Central memory CD4-positive, alpha-beta T cell (primary cell): ENCODE measurements around the gene GNPTG.
A peak's percentile ranks its signal among the peaks of the same experiment; 100 is the strongest.

Source experiments
- DNase-seq: peaks from one replicate; pipeline ENCODE4 v3.0.0; 2022
- total RNA-seq, 3 experiments: gene quantifications; one replicate each; lab custom pipeline; 2026; lab: John Stamatoyannopoulos, UW

The GNPTG gene
- total RNA-seq, result 22.0 to 42.0 (median 31.3) reads per million in 3 experiments

GRCh38 chr16:1351582-1352362, at the start of gene GNPTG, which contains the start of gene TSR3:
Gene GNPTG (plus strand): TSS chr16:1351931. CDS start chr16:1351966, 35 bp downstream.
Gene TSR3 (minus strand): TSS chr16:1351878. CDS start chr16:1351804, 74 bp downstream.
- peak; percentile 84 for DNase-seq

DNA sequence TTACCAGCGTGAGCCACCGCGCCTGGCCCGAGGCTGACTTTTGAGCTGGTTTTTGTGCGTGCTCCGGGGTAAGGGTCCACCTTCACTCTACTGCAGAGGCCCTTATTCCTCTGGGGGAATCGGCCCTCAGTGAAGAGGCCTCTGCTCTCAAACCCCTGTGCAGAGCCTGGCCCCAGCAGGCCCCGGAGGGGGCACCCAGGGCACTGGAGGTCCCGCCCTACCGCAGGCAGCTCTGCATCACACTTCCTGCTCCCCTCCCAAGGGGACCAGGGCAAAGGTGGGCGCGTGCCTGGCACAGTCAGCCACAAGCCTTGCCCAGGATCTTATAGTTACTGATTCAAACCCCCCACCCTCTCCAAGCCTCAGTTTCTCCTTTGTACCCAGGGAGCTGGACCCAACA, 45.9 kb upstream of the GNPTG start:
- no peak for DNase-seq

- DNase-seq, result no peak
Observed at GRCh38 chr16:1306334-1306733, 45.4 kb upstream of the GNPTG start.

DNA sequence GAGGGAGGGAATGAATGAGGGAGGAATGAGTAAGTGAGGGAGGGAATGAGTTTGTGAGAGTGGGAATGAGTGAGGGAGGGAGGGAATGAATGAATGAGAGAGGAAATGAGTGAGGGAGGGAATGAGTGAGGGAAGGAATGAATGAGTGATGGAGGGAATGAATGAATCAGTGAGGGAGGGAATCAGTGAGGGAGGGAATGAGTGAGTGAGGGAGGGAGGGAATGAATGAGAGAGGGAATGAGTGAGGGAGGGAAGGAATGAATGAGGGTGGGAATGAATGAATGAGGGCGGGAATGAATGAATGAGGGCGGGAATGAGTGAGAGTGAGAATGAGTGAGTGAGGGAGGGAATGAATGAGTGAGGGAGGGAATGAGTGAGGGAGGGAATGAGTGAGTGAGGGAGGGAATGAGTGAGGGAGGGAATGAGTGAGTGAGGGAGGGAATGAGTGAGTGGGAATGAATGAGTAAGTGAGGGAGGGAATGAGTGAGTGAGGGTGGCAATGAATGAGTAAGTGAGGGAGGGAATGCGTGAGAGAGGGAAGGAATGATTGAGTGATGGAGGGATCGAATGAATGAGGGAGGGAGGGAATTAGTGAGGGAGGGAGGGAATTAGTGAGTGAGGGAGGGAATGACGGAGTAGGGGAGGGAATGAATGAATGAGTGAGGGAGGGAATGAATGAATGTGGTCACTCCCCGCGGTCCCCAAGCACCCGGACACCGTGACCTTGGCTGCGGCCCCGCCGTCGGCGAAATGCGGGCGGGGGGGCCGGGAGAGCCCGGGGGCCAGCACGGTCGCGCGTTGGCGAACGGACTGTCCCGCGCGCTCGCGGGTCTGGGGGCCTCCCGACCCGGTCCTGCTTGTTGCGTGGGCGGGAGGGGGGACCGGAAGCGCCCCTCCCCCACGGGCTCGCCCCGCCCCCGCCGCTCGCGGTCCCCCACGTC, 43.4 kb upstream of the GNPTG start:
- DNase-seq, result no peak

- peak; percentile 98 for DNase-seq
Observed at GRCh38 chr16:1308977-1309885, 42.5 kb upstream of the GNPTG start, which contains the start of gene UBE2I. Gene UBE2I (plus strand): TSS chr16:1309636. CDS start chr16:1314031, 4,395 bp downstream.

DNA sequence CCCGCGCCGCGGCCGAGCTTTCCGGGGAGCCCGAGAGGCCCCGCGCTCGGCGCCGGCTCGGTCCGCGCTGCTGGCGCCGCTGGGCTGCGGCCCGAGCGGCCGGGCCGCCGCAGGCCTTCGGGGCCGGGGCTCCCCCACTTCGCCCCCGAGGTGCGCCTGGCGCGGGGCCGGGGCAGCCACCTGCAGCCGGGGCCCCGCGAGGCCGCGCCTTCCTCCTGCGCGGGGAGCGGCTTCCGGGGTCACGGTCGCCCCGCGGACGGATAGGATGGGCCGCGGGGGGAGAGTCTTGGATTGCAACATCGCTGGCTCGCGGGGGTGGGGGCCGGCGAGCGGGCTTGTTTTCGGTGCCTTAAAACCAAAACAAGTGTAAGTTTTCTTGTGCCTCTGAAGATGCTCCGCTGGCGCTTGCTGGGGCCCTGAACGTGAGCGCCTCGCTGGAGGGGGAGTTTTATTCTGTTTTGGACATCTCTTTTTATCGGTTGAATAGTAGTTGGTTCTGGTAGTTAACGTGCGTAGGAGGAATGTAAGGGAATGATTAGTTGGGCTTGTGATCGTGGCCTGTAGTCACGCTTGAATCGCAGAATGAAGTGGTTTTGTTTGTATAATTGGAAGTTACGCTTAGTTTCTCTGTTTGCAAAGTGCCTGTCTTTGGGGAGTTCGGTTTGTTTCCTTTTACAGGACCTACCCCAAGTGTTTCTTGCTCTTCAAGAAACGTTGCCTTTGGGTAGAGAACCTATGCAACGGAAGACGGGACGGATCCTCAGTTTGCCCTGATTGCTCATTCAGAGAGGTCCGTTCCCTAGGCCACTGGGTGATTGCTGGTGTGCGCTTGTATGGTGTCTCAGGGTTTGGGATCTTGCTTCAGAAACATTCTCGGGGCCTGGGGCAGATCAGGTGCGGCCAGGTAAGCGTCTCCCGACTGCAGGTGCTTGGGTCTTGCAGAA, 41.6 kb upstream of the GNPTG start:
- DNase-seq, result peak; percentile 57

- DNase-seq, result no peak
Observed at GRCh38 chr16:1310832-1311200, 40.9 kb upstream of the GNPTG start.

DNA sequence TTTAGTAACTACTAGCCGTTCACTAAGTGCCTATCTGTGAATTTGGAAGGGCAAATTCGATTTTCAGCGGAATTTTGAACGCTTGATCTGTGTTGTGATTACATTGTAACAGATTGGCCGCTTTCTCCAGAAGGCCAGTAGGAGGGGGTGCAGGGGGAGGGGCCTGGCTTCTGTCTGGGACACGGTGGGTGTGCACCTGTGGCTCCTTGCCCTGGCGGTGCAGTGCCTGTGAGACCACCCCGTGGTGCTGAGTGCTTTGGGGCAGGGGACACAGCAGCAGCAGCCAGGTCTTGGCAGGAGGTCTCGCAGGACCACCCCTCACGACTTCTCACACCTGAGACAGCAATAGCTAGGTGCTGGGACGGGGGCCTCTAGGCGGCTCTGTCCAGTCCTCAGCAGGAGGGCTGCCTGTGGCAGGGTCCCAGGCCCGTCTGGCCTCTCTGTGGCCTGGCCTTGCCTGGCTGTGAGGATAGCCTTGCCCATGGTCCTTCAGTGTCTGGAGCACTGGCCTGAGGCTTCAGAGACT, 40.5 kb upstream of the GNPTG start:
- no peak for DNase-seq

DNA sequence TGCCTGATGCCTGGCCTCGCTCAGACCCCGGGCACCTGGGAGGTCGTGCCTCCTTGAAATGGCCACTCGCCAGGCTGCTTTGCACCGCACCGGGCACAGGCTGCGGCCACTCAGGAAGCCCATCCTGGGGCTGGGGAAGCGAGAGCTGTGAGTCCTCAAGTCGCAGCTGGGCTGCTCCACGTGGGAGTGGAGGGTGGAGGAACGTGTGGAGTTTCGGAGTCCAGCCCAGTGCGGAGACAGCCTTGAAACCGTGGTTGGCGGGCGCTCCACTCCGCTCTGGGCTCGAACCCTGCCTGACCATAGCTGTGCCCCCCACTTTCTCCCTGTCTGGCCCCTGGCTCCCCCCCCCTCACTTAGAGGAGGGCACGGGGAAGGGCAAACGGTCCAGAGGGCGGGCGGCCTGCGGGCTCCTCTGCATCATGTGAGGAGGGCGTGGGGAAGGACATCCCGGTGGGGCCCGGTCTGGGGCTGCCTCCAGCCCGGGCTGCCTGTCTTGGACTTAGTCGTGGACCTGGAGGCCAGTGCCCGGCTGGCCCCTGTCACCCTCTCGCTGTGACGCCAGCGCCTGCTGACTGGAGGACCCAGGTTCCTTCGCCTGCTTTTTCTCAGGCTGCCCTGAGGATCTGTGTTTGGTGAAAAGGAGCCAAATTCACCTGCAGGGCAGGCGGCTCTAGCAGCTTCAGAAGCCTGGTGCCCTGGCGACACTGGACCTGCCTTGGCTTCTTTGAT, 39.8 kb upstream of the GNPTG start:
- DNase-seq, result no peak

GRCh38 chr16:1312467-1312816, 39.3 kb upstream of the GNPTG start:
- no peak for DNase-seq

GRCh38 chr16:1312903-1313302, 38.8 kb upstream of the GNPTG start:
- DNase-seq, result no peak

- no peak for DNase-seq
Observed at GRCh38 chr16:1313721-1314369, 37.9 kb upstream of the GNPTG start.

DNA sequence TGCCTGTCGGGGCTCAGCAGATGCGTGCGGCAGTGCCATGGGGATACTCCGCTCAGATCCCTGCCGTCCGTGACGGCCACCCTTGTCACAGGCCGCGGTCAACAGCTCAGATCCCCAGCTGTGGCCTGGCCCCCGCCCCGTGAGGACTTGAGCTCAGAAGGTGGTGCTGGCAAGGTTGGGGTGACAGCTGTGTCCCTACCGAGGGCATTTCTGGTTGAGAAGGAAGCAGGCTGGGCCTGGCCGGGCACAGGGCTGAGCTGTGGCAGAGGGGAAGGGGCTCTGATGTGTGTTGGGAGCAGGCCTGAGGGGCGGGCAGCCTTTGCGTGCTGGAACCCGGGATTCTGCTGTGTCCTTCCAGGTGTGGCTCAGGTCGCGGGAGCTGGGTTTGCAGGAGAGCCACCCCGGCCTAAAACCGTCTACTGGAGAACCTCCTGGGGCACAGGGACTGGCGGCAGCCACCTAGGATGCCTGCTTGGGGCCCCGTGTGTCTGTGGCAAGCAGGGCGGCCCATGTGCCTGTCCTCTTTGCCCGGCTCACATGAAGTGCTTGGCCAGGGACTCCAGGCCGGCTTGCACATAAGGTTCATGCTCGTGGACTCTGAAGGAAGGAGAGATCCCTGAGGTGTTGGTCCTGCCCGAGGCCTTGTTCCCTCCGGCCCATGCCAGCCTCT, 37.2 kb upstream of the GNPTG start:
- no peak for DNase-seq

DNA sequence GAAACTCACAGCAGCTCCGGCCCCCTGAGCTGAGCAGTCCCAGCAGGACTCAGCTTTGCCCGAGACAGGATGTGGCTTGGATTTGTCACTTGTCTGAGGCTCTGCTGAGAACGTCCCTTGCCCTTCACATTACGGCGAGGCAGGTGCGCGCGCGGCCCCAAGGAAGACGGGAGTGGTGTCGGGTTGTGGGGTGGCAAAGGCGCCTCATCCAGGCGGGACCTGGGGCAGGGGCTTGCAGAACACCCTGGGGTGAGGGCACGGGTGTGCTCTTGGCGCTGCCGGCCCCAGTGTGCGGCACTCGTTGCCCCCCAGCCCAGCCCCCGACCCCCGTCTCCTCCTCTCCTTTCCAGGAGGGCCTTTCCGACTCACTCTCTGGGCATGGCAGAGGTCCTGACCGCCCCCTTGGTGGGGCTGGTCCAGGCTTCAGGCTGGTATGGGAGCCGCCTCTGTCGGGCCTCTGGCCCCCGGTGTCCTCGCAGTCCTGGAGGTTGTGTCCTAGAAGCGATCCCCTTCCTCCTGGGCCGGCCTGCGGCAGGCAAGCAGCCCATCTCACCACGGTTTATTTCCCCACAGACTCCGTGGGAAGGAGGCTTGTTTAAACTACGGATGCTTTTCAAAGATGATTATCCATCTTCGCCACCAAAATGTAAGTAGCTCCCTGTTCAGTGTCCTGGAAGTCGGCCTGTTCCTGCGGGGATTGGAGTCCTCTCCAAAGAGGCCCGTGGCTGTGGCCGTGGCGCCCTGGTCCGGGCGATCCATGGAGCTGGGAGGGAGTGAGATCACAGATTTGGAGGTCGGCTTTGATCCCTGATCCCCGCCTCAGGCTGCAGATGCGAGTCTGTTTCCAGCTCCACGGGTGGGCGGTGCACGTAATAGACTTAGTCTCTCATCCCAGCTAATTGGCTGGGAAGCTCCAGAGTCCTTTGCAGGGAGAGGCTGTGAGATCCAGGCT, 36.4 kb upstream of the GNPTG start:
- DNase-seq, result no peak

DNA sequence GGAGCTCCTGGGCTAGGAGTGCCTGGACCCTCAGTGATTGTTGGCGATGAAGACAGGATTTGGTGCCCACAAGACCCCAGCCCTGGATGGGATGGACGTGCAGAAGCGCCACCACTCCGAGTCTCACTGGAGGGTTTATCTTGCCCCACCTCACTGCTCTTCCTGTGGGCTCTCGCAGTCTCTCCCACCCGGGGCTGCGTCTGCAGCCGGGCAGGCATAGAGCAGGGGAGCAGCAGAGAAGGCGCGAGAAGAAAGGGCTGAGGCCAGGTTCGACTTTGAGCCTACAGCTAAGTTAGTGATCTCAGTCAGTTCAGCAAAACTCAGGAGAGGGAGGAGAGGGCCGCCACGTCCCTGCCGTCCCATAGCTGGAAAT, 35.7 kb upstream of the GNPTG start:
- no peak for DNase-seq

GRCh38 chr16:1317479-1318267, 34.1 kb upstream of the GNPTG start:
- no peak for DNase-seq

GRCh38 chr16:1318268-1318545, 33.5 kb upstream of the GNPTG start:
- no peak for DNase-seq

- DNase-seq, result no peak
Observed at GRCh38 chr16:1319041-1319440, 32.7 kb upstream of the GNPTG start.
